DND-41 (cell line): ENCODE data around the gene GPN3.

Experiments used
- ATAC-seq: fragments of 200-7000 bp; cut with Tn5 transposase; 3 replicates; pipeline ENCODE4 v1.9.1; 2021; ENCODE audit warnings: low read depth; ENCODE audit not compliant: insufficient read depth
- DNase-seq: peaks from one replicate; pipeline ENCODE4 v3.0.0-alpha.2; 2020
- H2AFZ ChIP-seq: 2 replicates; pipeline ENCODE4 v1.6.0; 2012; ENCODE audit warnings: low read depth, low read length
- H3K27ac ChIP-seq: 2 replicates; pipeline ENCODE4 v1.5.1; 2012; ENCODE audit warnings: low read length, inconsistent platforms
- H3K27me3 ChIP-seq: fragments of 200-600 bp; sonication (generic); 2 replicates; pipeline ENCODE4 v1.6.0; 2012; ENCODE audit warnings: low read length, mild to moderate bottlenecking, inconsistent platforms; ENCODE audit not compliant: insufficient read depth, poor library complexity
- H3K36me3 ChIP-seq: 2 replicates; pipeline ENCODE4 v1.5.1; 2012; ENCODE audit warnings: low read length, inconsistent platforms; ENCODE audit not compliant: insufficient read depth
- H3K4me1 ChIP-seq: 2 replicates; pipeline ENCODE4 v1.5.1; 2012; ENCODE audit warnings: mild to moderate bottlenecking, low read length; ENCODE audit not compliant: insufficient read depth
- H3K4me2 ChIP-seq: 2 replicates; pipeline ENCODE4 v1.6.0; 2012; ENCODE audit warnings: mild to moderate bottlenecking, moderate library complexity, low read length, inconsistent platforms; ENCODE audit not compliant: insufficient read depth
- H3K4me3 ChIP-seq, 2 experiments: fragments of 200-600 bp in 1 of 2; shearing (Covaris generic) in 1 of 2; 2 replicates each; pipeline ENCODE4 v1.5.1; 2012 to 2016; ENCODE audit warnings: inconsistent platforms in 2 of 2, low read length in 2 of 2, mild to moderate bottlenecking in 2 of 2, low read depth in 1 of 2, moderate library complexity in 1 of 2
- H3K79me2 ChIP-seq: 2 replicates; pipeline ENCODE4 v1.6.0; 2012; ENCODE audit warnings: low read length, inconsistent platforms; ENCODE audit not compliant: insufficient read depth
- H3K9ac ChIP-seq: 2 replicates; pipeline ENCODE4 v1.6.0; 2012; ENCODE audit warnings: low read depth, mild to moderate bottlenecking, inconsistent platforms, low read length, moderate library complexity
- H3K9me3 ChIP-seq: 2 replicates; pipeline ENCODE4 v1.5.1; 2012; ENCODE audit warnings: low read length, moderate library complexity, mild to moderate bottlenecking, inconsistent platforms; ENCODE audit not compliant: insufficient read depth, severe bottlenecking
- H4K20me1 ChIP-seq: 2 replicates; pipeline ENCODE4 v1.6.0; 2012; ENCODE audit warnings: low read length; ENCODE audit not compliant: insufficient read depth
- EZH2 ChIP-seq: IDR thresholded peaks from 3 replicates; pipeline ENCODE4 v1.6.1; 2012; ENCODE audit warnings: borderline replicate concordance, low read depth, mild to moderate bottlenecking, moderate library complexity, low read length, inconsistent platforms; ENCODE audit not compliant: severe bottlenecking
- TF ChIP-seq, protein P1 (sequence below): IDR thresholded peaks from 2 replicates; pipeline ENCODE4 v1.5.1; 2012; ENCODE audit warnings: borderline replicate concordance, low read length, moderate library complexity, mild to moderate bottlenecking; ENCODE audit not compliant: poor library complexity, severe bottlenecking; ENCODE audit errors: extremely low read depth

Gene GPN3

DNA sequence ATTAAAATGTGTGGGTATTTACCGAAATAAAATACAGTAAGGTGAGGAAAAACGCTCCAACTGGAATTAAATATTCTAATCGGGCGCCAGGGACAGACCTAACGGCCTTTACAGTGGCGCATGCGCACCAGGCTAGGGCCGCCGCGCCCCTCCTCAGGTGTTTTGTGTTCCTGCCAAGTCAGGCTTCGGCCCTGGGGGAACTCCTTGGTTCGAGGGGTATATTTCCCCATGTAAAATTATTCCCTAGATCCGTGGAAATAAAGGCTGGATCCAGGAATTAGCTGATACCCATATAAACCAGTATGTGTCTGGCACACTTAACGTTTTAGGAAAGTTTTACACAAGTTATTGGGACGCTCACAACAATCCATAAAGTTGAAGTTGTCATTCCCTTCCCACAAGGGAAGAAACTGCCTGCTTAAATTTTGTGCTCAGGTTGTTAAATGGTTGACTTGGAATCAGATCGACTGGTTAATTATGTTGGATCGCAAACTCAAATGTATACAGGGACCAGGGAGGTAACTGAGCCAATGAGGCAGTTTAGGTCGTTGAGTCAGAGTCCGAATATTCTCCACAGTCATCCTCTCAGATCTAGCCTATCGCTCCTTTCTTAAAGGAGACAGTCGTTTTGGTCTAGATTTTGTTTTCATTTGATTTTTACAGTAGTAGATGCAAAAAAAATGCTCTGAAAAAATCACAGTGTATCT is 63.9 kb downstream of the GPN3 start:
- Histone ChIP-seq H3K79me2 (peaks cover 45% of the 10 kb centered on the region), H3K27me3 (no peaks in the 10 kb centered on the region), H3K4me2 (peak overlapping the region; percentile 88), H3K36me3 (peaks cover 25% of the 10 kb centered on the region), H3K4me3 (peak overlapping the region; percentile 88 to 89), H3K27ac (peak overlapping the region; percentile 99), H3K4me1 (peaks cover 37% of the 10 kb centered on the region), H2AFZ (peak overlapping the region; percentile 100), H4K20me1 (peaks cover 7% of the 10 kb centered on the region; the same call in 1 of the 2 replicates), H3K9me3 (no peaks in the 10 kb centered on the region), H3K9ac (peak overlapping the region; percentile 84)
- peak; percentile 58 for ATAC-seq
- no peak for TF ChIP-seq EZH2
- TF ChIP-seq, protein P1, sequence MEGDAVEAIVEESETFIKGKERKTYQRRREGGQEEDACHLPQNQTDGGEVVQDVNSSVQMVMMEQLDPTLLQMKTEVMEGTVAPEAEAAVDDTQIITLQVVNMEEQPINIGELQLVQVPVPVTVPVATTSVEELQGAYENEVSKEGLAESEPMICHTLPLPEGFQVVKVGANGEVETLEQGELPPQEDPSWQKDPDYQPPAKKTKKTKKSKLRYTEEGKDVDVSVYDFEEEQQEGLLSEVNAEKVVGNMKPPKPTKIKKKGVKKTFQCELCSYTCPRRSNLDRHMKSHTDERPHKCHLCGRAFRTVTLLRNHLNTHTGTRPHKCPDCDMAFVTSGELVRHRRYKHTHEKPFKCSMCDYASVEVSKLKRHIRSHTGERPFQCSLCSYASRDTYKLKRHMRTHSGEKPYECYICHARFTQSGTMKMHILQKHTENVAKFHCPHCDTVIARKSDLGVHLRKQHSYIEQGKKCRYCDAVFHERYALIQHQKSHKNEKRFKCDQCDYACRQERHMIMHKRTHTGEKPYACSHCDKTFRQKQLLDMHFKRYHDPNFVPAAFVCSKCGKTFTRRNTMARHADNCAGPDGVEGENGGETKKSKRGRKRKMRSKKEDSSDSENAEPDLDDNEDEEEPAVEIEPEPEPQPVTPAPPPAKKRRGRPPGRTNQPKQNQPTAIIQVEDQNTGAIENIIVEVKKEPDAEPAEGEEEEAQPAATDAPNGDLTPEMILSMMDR: no peak
- peak; percentile 81 for DNase-seq

DNA sequence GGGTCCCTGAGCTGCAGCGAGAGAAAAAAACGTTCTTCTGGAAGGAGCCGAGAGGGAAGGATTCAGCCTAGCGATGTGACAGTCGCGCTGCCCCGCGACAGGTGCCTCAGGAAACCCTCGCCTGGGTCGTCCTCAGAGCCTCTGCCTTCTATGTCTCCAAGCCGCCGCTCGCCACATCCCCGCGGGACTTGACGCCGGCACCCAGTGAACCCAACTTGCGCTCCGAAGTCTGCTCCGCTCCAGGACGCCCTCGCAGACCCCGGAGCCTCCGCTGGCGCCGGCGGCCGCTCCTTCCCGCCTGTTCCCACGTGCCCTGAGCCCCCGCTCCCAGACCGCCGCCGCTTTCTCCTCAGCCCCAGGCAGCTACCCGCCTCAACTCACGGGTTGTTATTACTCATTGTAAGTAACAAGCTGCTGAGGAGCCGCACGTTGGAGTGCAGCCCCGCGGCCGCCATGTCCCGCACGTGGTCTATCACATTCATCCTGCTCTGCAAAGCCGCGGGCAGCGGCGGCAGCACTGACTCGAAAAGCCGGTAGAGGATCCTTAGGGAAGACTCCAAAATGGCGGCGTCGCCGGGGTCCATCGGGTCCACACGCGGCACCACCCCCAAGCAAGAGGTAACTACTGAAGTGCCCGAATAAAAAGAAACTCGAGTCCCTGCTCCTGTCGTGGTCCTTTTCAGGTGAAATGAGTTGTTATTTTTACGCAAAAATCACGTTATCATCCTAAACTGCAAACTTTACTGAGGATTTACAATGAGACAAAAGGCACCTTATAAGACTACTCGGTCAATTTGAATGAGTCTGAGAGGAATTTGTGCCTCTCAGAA is 64.7 kb downstream of the GPN3 start, which contains the start of gene ANAPC7:
Gene ANAPC7, minus strand, starts transcription at position 563 of the 830 bp plus-strand sequence. Its CDS starts 81 bp downstream, at position 482.
- peak within 1 kb of the TSS; percentile 88 for H3K4me2 ChIP-seq
- H2AFZ ChIP-seq: peak within 1 kb of the TSS; percentile 100
- no peak for TF ChIP-seq EZH2
- TF ChIP-seq, protein P1: peak; percentile 33
- H3K27ac ChIP-seq: peak within 1 kb of the TSS; percentile 99
- peaks cover 32% of the 10 kb centered on the region for H3K36me3 ChIP-seq
- peaks cover 52% of the 10 kb centered on the region for H3K79me2 ChIP-seq
- peak within 1 kb of the TSS; percentile 84 for H3K9ac ChIP-seq
- peaks cover 7% of the 10 kb centered on the region; the same call in 1 of the 2 replicates for H4K20me1 ChIP-seq
- peaks cover 37% of the 10 kb centered on the region for H3K4me1 ChIP-seq
- no peaks in the 10 kb centered on the region for H3K9me3 ChIP-seq
- ATAC-seq (peak; percentile 87), DNase-seq (peak; percentile 90)
- H3K4me3 ChIP-seq: peak within 1 kb of the TSS; percentile 88 to 89
- no peaks in the 10 kb centered on the region for H3K27me3 ChIP-seq
